ENCODE data around the gene WDR90.

Gene WDR90

DNA sequence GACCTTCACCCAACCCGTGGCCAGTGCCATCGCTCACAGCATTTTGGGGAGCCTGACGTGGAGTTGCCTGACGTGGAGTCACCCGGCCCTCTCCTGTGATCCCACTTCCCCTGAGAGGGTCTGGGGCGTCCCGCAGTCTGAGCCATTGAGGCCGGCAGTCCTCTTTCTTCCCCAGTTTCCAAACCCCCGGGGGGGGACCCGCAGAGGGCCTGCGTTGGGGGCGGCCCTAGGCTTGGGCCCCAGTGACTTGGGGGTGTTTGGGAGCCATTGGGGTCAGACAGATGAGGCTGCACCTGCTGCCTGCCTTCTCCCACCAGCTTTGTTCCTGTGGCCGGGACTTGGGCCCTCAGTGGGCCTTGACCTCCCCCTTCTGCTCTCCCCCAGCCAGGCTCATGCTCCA, 20.5 kb downstream of the WDR90 start:
- DNase-seq (ENCODE audit: extremely low read depth, insufficient read length): no peak
- no peaks in the 10 kb centered on the region for H3K27me3 ChIP-seq (replicated peaks; ENCODE audit: control insufficient read depth, insufficient read depth, low read length)
- H3K36me3 ChIP-seq (ENCODE audit: control insufficient read depth, insufficient read depth, low read length): peaks cover 31% of the 10 kb centered on the region
- TF ChIP-seq, protein P1, sequence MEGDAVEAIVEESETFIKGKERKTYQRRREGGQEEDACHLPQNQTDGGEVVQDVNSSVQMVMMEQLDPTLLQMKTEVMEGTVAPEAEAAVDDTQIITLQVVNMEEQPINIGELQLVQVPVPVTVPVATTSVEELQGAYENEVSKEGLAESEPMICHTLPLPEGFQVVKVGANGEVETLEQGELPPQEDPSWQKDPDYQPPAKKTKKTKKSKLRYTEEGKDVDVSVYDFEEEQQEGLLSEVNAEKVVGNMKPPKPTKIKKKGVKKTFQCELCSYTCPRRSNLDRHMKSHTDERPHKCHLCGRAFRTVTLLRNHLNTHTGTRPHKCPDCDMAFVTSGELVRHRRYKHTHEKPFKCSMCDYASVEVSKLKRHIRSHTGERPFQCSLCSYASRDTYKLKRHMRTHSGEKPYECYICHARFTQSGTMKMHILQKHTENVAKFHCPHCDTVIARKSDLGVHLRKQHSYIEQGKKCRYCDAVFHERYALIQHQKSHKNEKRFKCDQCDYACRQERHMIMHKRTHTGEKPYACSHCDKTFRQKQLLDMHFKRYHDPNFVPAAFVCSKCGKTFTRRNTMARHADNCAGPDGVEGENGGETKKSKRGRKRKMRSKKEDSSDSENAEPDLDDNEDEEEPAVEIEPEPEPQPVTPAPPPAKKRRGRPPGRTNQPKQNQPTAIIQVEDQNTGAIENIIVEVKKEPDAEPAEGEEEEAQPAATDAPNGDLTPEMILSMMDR (IDR thresholded peaks at IDR 0.05; ENCODE audit: insufficient read depth, low read length, poor library complexity, severe bottlenecking): no peak
- H3K4me3 ChIP-seq (replicated peaks; ENCODE audit: low read depth, low read length): no peak overlapping the region; the same call in 1 of the 2 replicates

DNA sequence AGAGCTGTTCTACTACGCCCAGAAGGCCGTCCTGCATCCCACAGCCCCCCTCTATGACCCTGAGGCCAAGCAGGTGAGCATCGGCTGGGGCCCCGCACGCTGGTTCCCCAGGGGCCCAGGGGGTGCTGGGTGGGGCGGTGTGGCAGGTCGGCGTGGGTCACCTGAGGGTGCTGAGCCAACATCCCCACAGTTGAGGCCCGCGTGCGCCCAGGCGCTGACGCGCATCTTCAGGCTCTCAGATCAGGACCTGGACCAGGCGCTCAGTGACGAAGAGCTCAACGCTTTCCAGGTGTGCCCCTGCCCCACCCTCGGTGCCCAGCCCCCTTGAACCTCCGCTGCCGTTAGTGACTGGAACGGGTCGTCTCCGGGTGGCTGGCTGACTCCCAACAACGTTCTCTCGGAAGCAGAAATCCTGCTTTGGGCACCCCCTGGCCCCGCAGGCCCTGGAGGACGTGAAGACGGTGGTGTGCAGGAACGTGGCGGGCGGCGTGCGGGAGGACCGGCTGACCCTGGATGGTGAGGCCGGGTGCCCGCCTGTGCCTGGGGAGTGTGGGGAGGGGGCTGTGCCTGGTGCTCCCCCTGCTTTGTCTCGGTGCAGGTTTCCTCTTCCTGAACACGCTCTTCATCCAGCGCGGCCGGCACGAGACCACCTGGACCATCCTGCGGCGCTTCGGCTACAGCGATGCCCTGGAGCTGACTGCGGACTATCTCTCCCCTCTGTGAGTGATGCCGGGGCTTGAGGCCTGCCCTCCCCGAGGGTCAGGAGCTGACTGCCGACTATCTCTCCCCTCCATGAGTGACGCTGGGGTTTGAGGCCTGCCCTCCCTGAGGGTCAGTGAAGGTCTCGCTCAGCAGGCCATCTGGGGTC, 21.6 kb downstream of the WDR90 start:
- DNase-seq (ENCODE audit: extremely low read depth, insufficient read length): no peak
- no peak overlapping the region for H3K4me3 ChIP-seq (replicated peaks; ENCODE audit: low read depth, low read length)
- peaks cover 31% of the 10 kb centered on the region for H3K36me3 ChIP-seq (ENCODE audit: control insufficient read depth, insufficient read depth, low read length)
- no peaks in the 10 kb centered on the region for H3K27me3 ChIP-seq (replicated peaks; ENCODE audit: control insufficient read depth, insufficient read depth, low read length)
- TF ChIP-seq, protein P1 (IDR thresholded peaks at IDR 0.05; ENCODE audit: insufficient read depth, low read length, poor library complexity, severe bottlenecking): no peak

- no peaks in the 10 kb centered on the region for H3K27me3 ChIP-seq (replicated peaks; ENCODE audit: control insufficient read depth, insufficient read depth, low read length)
- H3K36me3 ChIP-seq (ENCODE audit: control insufficient read depth, insufficient read depth, low read length): peaks cover 31% of the 10 kb centered on the region
- TF ChIP-seq, protein P1 (IDR thresholded peaks at IDR 0.05; ENCODE audit: insufficient read depth, low read length, poor library complexity, severe bottlenecking): no peak
- no peak for DNase-seq (ENCODE audit: extremely low read depth, insufficient read length)
- no peak overlapping the region for H3K4me3 ChIP-seq (replicated peaks; ENCODE audit: low read depth, low read length)
These were observed 22.4 kb downstream of the WDR90 start for GRCh38 chr16:671353-672131.

DNA sequence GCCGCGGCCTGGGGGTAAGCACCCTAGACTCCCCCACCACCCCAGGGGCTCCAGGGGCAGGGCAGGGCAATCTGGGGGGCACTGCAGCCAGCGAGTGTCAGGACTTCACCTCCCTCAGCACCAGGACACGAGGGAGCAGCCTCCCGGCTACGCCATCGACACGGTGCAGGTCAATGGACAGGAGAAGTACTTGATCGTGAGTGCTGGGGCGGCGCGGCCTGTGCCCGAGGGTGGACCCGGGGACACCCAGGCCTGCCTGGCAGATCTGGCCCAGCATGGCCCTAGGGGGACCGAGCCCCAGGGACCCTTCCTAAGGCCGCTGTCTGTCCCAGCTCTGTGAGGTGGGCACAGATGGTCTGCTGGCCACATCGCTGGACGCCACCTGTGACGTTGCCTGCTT, 23.2 kb downstream of the WDR90 start:
- DNase-seq (ENCODE audit: extremely low read depth, insufficient read length): no peak
- TF ChIP-seq, protein P1 (IDR thresholded peaks at IDR 0.05; ENCODE audit: insufficient read depth, low read length, poor library complexity, severe bottlenecking): no peak
- Histone ChIP-seq H3K27me3 (replicated peaks; ENCODE audit: control insufficient read depth, insufficient read depth, low read length) (no peaks in the 10 kb centered on the region), H3K36me3 (ENCODE audit: control insufficient read depth, insufficient read depth, low read length) (peaks cover 31% of the 10 kb centered on the region), H3K4me3 (replicated peaks; ENCODE audit: low read depth, low read length) (no peak overlapping the region)

GRCh38 chr16:672851-673250, 23.7 kb downstream of the WDR90 start:
- H3K36me3 ChIP-seq (ENCODE audit: control insufficient read depth, insufficient read depth, low read length): peaks cover 31% of the 10 kb centered on the region
- H3K27me3 ChIP-seq (replicated peaks; ENCODE audit: control insufficient read depth, insufficient read depth, low read length): no peaks in the 10 kb centered on the region
- TF ChIP-seq, protein P1 (IDR thresholded peaks at IDR 0.05; ENCODE audit: insufficient read depth, low read length, poor library complexity, severe bottlenecking): no peak
- H3K4me3 ChIP-seq (replicated peaks; ENCODE audit: low read depth, low read length): no peak overlapping the region
- DNase-seq (ENCODE audit: extremely low read depth, insufficient read length): no peak
